NCI-H128 (cell line): Measurements from ENCODE around the gene SLC39A11.

Experiments used
- DNase-seq: peaks from one replicate; lab custom pipeline; 2025; ENCODE audit not compliant: unreplicated experiment; lab: John Stamatoyannopoulos, UW

The SLC39A11 gene

DNA sequence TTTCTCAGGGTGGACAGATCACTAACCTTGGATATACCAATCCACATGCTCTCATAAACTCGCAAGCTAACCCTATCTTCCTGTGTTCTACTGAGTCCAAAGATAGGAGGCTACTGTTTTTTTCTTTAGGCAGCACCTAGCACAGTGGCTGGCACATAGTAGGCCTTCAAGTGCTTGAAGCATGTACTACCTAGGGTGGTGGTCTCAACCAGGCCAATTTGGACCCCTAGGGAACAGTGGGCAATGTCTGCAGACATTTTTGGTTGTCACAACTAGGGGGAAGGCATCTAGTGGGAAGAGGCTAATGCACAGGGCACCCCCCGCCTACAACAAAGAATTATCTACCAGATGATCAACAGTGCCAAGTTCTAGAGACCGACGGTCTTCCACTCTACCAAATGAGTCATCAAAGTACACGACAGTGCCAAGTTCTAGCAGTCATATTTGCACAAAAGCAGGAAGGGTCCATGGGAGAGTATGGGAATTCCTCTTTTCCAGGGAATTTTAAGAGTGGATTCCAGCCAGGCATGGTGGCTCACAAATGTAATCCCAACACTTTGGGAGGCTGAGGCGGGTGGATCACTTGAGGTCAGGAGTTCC is 390.3 kb downstream of the SLC39A11 start:
- no peak for DNase-seq

DNA sequence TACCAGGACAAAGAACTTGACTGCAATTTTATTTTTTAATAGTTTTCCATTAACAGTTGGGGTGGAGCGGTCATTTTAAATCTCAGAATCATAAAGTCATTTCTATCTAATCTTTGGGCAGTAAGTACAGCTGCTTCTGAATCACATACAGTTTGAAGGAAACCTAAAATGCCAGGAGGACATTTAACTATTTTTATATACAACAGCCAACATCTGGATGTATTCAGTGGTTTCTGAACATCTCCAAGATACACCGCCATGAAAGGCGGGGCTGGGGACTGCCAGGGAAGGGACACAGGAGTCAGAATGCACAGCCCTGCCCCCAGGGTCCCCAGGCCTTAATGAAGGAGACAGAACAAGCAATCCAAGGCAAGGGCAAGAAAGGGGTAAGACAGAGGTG is 392.3 kb downstream of the SLC39A11 start:
- DNase-seq, result no peak

DNA sequence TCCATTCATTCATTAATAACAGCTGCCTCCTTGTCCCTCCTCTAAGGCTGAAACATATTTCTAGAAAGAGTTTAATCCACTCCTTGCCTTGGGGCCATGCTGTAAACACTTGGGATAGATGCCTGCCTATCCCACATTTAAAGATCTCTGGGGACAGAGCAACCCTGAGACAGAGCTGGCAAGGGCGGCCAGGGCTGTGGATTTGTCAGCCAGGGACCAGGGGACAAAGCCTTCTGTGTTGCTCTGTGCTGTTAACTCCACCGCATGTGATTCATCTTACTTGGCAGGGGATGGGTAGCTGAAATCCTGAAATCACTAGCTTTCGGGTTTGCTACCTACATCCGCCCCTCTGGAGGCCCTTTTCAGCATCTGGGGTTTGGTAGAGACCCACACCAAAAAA is 392.9 kb downstream of the SLC39A11 start:
- DNase-seq, result no peak

DNA sequence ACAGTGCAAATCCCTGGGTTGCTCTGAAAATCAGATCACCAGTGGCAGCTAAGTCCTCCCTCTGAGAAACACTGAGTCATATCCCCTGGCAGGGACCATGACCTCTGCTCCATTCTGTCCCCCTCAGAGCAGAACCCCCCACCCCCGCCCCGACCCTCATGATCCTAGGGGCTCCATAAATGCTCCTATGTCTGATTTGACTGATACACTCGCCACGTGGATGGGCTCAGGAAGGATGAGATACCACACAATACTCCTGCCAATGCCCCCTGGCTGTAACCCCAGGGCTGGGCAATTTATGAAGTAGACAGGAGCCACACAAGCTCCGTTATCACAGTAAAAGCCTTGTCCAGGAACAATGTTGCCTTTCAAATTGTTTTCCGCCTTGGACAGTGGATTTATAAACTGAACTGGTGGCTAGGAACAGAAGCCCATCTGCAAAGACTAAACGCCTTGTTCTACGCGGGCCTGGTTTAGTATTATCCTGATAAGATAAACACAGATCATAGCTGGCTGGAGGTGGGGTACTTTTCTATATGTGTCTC is 394.8 kb downstream of the SLC39A11 start:
- no peak for DNase-seq

DNA sequence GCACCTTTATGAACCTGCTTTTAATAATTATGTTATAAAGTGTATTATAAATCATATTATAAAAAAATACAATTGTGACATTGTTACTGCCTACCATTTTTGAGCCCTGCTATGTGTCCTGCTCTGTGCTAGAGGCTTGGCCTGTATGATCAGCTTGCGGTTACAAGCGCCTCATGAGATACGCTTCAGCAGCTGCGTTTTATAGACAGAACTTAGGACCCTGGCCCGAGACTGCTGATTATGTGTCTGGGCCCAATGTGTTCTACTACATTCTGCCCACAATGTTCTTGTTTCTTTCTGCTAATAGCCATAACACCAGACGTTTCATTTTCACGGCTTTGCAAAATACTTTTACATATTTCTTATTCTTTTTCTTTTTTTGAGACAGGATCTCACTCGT is 395.8 kb downstream of the SLC39A11 start:
- no peak for DNase-seq

DNA sequence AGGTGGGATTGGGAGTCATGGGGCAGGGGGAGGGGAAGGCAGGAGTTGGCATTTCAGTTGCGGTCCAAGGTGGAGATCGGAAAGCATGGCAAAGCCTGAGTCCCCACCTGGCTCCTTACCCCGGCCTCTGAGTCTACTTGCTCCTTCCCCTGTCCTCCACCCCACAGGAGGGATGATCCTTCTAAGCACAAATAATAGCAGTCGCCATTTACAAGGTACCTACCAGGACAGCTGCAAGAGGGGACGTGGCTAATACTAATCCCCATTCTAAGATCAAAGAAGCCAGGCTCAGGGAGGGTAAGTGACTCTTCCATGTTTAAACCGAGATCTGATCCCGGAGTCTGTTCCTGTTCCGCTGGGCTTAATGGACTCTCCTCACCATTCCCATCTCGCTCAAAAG is 396.3 kb downstream of the SLC39A11 start:
- no peak for DNase-seq

DNA sequence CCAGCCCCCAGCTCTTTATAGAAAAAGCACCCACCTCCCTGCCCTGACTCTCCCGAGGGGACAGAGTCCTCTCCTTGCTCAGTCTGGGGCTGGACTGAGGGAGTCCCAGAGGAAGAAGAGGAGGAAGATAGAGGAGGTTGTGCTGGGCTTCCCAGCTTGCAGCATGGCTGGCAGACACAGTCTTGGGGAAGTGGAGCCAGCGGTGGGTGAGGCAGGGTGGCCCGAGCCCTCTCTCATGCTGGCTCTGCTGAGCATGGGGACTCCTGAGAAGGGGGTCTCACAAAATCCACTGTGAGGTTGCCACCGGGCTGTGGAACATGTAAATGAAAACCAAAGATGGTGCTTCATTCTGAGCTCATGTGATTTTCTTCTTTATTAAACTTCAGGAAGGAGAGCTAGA is 398.5 kb downstream of the SLC39A11 start:
- no peak for DNase-seq

DNA sequence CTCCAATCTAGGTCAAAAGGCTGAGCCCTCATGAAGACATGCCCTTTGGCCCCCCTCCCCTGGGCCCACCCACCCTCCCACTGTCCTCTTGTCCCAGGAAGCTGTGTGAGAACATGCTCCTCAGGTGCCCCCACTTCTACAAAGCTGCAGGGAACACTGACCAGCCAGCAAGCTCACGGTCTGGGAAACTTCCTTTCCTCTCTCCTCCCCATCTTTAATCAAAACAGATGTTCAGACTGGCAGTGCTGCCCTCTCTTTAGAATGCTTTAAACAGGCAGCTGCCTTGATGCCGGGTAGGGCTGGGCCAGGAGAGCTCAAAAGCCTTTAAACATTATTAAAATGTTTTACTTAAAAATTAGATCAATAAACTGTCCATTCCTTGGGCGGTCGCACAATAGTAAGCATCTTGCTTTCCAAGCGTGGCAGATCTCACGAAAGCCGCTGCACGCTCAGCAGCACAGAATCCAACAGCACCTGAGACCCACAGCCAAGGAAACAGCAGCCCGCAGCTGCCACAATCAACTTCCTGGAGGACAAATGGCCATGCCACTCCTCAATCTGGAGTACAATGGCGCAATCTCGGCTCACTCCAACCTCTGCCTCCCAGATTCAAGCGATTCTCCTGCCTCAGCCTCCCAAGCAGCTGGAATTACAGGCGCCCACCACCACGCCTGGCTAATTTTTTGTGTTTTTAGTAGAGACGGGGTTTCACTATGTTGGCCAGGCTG is 399.2 kb downstream of the SLC39A11 start:
- DNase-seq, result no peak

DNA sequence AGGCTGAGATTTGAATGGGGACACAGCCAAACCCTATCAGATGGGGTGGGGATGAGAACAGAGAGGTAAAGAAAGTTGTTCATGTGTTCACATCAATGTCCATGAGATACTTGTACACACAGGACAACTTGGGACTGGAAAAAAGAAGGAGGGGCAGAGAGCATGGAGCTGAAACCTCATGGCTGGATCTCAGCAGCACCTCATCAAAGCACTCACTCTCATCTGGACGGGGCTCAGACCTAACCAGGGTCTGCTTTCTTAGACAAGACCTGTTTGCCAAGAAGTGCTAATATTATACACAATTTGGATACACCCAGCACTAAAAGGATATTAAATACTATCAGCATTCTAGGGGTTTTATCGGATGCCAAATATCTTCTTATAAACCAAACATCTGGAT is 399.8 kb downstream of the SLC39A11 start:
- no peak for DNase-seq

DNA sequence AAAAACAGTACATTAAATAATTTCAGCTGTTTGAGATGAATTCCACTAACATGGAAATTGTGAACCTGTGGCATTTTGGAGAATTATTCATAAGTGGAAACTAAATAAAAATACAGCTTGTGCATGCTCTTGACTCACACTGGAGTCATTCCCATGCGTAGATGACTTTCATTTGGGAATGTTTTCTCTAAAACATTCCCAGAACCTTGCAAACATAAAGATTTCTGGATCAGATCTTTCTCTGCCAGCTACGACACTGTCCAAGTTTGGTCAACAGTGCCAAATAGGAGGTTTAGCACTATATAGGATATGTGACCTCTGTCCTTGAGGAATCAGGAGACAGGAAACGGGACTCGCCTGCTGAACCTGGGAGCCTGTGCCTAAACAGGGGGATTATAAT is 400.9 kb downstream of the SLC39A11 start:
- DNase-seq, result no peak

DNA sequence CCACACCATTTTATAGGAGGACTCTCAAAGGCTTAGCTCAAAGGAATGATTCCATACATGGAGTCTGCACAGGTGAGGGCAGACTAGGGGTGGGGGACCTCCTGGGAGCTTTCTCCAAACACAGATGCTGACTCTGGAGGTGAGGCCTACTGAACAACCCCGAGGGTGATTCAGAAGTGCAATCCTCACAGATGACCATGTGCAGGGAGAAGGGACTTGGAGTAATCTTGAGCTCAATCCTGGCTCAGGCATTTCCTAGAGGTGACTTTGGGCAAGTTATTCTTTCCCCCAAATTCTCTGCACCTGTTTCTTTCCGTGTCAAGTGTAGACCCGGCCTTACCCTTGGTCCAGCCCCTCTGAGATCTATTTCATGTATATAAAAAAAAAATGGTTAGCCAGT is 401.5 kb downstream of the SLC39A11 start:
- DNase-seq, result no peak

DNA sequence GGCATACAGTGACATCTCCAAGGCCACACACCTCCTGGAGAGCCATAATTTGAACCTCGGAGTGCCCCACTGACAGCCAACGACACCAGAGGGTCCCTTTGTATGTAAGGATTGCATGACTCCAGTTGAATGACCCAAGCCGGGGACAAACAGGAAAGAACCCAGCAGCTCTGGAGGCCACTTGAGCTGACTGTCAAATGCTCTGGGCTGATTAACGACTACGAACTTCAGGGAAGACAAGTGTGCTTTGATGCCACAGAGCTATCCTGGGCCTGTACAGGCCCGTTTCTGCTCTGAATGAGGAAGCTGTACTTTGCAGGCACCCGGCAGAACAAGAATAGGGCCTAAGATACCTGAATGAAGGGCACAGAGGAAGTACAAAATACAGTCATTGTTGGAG is 404.6 kb downstream of the SLC39A11 start:
- no peak for DNase-seq

DNA sequence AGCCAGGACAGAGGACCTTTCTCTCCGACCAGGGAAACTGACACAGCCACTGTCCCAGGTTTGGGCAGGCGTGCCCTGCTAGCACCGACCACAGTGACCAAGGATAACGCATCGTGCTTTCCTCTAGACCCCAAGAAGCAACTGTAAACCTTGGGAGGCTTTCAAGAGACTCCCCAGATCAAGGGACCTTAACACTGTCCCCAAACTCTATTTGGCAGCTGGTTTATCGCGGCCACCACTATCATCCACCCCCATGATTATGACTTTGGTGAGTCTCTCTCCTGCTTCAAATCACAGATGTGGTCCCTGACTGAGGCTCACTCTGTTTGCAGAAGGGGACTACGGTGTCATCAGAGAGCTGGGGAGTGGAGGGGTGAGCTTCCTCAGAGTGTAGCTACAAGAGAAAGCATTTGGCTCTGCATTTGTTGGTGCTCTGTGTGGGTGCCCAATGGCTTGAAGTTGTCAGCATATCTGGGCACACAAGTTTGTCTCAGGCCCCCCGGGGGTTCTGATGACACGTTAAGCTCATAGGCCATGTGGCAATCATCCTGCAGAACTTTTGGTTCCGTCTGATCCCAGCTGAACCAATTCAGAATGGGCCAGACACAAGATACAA is 408.0 kb downstream of the SLC39A11 start:
- DNase-seq, result no peak

DNA sequence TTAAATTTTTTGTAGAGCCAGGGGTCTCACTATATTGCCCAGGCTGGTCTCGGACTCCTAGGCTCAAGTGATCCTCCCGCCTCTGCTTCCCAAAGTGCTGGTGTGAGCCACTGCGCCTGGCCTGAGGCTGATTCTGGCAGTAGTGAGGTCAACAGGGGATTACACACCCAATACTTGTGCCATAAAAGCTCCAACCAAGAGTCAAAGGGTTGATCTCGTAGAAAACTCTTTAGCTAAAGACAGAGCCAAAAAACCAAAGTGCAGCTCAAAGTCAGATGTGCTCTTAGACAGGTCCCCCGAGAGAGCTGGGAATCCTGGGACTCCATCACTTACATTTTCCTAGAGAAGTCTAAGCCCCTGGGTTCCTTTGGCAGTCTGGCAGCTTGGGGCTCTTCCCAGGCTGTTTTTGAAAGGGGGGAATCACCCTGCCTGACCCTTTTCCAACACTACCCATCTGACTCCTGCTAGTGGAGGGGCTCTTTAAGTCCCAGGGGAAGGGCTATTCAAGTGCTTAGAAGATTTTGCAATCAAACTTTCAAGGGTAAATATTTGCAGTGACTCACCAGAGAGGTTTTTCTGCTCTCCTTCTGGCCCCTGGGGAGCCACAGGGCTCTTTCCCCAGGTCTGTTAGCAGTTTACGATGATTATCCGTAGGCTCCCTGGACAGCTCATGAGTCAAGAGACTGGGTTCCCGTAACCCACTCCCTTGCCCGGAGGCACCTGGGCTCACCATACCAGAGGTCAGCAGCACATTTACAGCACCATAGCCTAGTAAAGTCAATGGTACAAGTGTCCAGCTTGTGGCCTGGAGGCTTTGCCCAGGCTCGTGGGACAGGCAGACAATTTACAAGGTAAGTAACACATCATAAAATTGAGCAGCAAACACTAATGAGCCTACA is 408.7 kb downstream of the SLC39A11 start:
- DNase-seq, result no peak

DNA sequence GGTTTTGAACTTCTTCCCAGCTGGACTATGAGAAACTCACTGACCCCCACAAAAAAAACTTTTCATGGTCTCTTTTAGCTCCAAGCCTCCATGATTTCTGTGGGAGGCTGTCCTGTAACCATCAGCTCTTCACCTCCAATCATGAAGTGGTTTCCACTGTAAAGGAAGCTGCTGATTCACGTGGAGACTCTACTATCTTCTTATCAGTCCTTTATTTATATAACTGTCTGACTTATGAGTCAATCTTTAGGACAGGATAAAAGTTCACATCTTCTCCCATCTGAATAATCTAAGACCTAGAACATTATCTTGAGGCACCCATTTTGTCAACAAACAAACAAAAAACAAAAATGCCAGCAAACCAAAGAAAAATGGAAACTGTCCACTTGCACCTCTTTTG is 409.9 kb downstream of the SLC39A11 start:
- DNase-seq, result no peak

DNA sequence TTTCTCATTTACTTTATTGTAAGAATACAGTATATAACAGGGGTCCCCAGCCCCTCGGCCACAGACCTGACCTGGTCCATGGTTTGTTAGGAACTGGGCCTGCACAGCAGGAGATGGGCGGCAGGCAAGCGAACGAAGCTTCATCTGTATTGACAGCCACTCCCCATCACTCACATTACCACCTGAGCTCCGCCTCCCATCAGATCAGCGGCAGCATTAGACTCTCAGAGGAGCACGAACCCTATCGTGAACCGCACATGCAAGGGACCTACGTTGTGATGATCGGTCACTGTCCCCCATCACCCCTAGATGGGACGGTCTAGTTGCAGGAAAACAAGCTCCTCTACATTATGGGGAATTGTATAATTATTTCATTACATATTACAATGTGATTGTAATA is 410.6 kb downstream of the SLC39A11 start:
- DNase-seq, result no peak

DNA sequence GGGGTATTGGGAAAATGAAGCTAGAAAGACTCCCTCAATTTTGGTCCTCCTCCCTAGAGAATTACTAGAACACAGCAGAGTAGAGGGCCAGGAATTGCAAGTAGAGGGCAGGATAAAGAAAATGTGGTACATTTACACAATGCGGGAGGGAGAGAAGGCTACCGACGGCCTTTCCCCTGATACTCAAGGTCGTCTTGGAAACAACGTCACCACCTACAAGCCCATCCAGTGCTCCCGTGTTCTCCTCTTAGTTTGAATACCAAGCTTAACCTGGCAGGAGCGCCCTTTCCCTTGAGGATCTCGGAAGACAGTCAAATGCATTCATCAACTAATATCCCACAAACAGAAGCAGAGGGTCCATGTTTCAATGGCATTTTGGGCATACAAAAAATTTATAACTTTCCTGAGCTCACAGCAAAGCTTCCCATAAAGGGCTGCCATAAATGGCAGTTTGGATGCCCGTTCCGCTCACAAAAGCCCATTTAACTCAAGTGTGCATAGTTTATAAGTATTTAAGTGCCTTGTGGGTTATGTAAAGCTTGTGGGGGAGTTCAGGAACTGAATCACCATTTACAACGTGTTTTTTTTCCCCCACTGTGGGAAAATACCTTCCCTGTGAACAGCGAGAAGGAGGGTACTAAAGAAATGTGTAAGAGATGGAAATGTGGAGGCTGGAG is 414.6 kb downstream of the SLC39A11 start:
- no peak for DNase-seq

DNA sequence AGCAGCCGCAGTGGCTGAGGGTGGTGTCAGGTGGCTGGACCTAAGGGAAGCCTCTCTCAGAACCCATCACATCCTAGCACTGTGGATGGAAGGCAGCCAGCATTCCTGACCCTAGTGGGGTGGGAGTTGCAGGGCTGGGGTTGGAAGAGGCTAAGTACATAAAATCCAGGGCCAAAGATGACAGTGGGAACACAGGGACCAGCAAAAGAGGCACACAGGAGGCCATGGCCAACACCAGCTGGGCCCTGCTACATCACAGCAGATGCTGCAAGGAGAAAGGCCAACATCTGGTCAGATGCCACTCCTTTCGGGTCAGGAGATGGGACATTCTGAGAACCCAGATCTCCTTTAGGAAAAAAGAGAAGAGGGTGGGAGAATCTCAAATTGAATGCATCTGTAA is 415.4 kb downstream of the SLC39A11 start:
- no peak for DNase-seq

DNA sequence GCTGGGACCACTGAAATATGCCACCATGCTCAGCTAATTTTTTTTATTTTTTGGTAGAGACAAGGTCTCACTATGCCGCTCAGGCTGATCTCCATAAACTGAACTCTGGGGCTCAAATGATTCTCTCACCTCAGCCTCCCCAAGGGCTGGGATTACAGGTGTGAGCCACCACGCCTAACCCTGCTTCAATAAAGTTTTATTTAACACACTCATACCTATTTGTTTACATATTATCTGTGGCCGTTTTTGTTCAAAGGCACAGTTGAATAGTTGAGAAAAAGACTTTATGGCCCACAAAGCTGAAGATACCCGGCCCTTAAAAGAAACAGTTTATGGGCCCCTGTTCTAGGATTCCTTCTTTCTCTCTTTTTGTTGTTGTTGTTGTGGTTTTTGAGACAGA is 419.8 kb downstream of the SLC39A11 start:
- no peak for DNase-seq

DNA sequence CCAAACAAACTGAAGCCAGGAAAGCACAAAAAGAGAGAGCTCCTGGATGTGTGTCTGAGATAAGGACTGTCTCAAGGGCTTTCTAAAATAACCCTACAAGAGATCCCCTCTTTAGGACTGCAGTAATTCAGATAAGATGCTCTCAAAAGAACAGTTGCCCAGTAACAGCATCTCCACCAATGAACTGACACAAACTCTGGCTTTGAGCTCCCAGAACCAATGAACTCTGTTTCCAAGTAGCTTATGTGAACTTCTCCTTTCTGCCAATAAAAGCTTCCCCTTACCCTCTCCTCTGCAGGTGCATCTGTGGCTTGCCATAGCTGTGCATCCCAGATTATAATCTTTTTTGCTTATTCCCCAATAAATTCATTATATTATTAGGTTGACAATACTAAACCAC is 421.5 kb downstream of the SLC39A11 start:
- no peak for DNase-seq
